ENCODE data around the gene UXS1.

UXS1 gene

GRCh38 chr2:106054321-106054720 is 139.8 kb downstream of the UXS1 start:
- TF ChIP-seq CTCF (IDR thresholded peaks at IDR 0.05; ENCODE audit: low read length, missing control alignments): no peak
- no peak for DNase-seq (ENCODE audit: low read depth)
- H3K4me3 ChIP-seq (replicated peaks; ENCODE audit: low read depth, low read length): no peak overlapping the region

- no peak overlapping the region for H3K4me3 ChIP-seq (replicated peaks; ENCODE audit: low read depth, low read length)
Observed at GRCh38 chr2:106053581-106053980, 140.5 kb downstream of the UXS1 start.

GRCh38 chr2:106053116-106053515 is 141.0 kb downstream of the UXS1 start:
- no peak for TF ChIP-seq CTCF (IDR thresholded peaks at IDR 0.05; ENCODE audit: low read length, missing control alignments)

More at GRCh38 chr2:106053581-106053980, 140.5 kb downstream of the UXS1 start:
- DNase-seq (ENCODE audit: low read depth): no peak
- TF ChIP-seq CTCF (IDR thresholded peaks at IDR 0.05; ENCODE audit: low read length, missing control alignments): no peak

GRCh38 chr2:106044859-106045258 is 149.2 kb downstream of the UXS1 start:
- no peak for DNase-seq (ENCODE audit: low read depth)
- H3K4me3 ChIP-seq (replicated peaks; ENCODE audit: low read depth, low read length): no peak overlapping the region
- TF ChIP-seq CTCF (IDR thresholded peaks at IDR 0.05; ENCODE audit: low read length, missing control alignments): no peak

More at GRCh38 chr2:106053116-106053515, 141.0 kb downstream of the UXS1 start:
- no peak overlapping the region for H3K4me3 ChIP-seq (replicated peaks; ENCODE audit: low read depth, low read length)
- peak; percentile 63 for DNase-seq (ENCODE audit: low read depth)

GRCh38 chr2:106044021-106044420 is 150.1 kb downstream of the UXS1 start:
- DNase-seq (ENCODE audit: low read depth): no peak
- TF ChIP-seq CTCF (IDR thresholded peaks at IDR 0.05; ENCODE audit: low read length, missing control alignments): no peak
- no peak overlapping the region for H3K4me3 ChIP-seq (replicated peaks; ENCODE audit: low read depth, low read length)
